Ramos (cell line): ENCODE data around the gene UGT1A10.

Experiments
- in situ Hi-C: fragments of 300-500 bp; cut with MboI; formaldehyde crosslinking; loops from one replicate; pipeline ENCODE4 v1.14.3; 2022; ENCODE audit warnings: low sequenced_read_pairs; ENCODE audit not compliant: unreplicated experiment

UGT1A10 gene

DNA sequence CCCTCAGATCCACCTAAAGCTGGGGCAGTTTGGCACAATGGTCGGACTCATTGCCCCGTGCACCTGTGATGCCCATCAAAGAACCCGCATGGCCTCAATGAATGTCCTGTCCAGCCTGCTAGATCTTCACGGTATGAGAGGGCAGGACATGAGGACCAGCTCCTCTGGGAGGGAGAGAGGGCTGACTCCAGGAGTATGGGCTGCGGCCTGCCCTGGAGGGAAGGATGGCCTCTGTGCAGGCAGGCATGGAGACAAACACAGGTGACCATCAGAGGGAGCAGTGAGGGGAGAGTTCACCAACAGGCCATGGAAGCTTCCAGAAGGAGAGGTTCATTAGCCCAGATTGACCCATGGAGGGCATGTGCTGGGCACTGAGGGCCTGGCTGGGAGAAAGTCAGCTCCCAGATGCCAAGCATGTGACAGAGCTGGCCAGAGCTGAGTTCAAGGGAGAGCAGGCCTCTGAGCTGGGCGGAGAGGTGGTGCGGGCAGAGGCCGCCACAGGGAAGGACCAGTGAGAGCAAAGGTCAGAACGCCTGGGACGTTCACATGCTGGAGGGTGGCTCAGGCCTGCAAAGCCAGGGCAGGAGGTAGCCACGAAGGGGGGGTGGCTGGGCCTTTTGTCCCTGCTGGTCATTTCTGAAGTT lies 181.9 kb downstream of the UGT1A10 start:
- in situ Hi-C loops, result no loop called here

DNA sequence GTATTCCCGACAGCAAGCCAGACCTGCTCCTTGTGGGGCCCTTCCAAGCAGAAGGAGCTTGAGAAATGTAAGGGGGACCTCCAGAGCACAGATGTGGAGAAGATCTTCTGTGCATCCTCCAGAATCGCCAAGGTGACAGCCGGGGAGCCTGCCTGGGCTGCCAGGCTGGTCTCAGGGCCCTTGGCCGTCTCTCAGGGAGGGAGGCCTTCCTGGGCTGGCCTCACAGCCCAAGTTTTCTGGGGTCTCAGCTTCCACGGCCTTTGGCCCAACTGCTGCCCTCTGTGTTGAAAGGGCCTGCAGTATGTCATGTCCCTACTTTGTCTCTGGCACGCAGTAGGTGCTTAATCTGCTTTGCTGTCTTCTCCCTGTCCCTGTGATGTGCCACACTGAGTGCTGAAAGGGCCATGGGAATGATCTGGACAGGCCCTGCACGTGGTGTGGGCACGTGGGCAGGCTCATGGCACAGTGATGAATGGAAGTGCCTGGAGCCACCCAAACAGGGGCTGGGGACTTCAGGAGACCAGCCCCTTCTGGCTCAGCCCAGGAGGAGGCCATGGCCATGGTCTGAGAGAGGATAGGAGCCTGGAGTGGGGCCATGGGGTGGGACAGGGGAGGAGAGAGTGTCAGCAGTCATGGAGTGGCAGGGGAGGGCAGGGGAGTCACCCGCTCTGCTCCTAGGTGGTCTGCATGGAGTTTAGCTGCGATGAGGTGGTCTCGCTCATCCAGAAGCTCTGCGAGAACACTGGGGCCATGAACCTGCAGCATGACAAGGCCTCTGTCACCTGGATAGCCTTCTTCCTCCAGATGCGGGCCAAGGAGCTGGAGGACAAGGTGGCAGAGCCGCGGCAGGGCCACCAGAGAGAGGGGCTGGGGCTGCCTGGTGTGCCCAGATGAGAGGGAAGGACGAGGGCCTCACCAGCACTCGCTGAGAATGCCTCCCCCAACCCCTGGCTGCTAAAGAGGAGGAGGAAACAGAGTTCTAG lies 182.7 kb downstream of the UGT1A10 start:
- in situ Hi-C loops, result no loop called here

DNA sequence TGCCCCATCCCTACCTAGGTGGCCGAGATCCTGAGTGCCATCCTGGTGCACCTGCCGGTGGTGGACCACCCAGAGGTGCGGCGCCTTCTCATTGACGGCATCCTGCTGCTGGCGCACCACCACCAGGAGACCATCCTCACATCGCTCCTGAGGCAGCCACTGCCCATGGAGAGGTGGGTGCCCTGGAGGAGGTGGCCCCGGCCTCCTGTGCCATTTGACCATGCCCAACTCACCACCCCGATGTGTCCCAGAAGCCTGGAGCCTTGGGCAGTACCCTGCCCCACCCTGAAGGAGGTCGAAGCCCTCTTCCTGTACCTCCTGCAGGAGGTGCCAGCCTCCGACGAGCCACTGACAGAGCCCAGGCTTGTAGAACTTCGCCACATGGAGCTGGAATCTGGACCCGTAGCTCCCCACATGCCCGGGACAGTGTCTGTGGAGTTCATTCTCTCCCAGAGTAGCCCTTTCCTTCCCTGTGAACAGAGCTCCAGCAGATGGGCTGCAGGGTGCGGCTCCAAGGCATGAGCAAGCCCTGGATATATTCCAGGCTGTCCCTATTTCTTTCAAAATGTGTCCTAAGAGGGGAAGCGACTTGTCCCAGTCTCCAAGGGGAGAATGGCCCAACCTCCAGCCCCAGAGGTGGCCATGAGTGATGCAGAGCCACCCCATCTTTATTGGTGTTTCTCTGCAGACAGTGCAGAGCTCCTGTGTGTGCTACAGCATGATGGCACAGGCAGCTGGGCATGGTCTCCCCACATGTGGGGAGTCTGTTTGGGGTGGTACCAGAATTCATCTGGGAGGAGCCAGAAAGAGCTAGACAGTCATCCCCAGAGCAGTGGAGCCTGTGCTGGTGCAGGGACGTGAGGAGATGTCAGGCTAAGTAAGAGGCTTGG lies 183.9 kb downstream of the UGT1A10 start:
- in situ Hi-C loops, result no loop called here

DNA sequence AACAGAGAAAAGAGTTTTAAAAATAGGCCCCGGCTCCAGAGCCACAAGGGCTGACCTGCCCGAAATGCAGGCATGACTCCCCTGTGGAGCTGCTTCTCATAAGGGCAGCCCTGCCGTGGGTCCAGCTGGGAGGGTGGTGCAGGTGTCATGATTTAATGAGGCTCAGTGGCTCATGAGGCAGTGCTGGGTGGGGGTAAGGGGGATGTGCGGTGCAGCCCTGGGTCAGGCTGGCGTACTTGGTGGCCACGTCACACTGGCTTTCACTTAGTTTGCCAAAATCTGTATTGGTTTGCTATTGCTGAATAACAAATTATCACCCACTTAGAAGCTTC lies 184.5 kb downstream of the UGT1A10 start:
- in situ Hi-C loops, result no loop called here

DNA sequence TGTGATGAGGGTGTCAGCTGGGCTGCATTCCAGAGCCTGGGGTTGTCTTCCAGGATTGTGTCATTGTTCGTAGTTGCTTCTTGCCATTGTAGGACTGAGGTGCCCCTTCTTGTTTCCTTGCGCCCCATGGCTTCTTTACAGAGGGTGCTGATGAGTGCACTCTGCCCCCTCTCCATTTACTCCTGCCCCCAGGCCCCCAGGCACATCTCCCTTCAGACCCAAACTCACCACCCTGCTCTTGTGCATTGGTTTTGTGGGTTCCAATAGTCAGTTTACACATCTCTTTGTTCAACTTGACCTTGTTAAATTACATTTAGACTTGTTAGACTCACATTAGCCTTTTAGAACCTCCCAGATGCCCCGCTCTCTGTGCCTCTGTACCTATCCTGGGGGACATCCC lies 184.9 kb downstream of the UGT1A10 start:
- in situ Hi-C loops, result no loop called here

DNA sequence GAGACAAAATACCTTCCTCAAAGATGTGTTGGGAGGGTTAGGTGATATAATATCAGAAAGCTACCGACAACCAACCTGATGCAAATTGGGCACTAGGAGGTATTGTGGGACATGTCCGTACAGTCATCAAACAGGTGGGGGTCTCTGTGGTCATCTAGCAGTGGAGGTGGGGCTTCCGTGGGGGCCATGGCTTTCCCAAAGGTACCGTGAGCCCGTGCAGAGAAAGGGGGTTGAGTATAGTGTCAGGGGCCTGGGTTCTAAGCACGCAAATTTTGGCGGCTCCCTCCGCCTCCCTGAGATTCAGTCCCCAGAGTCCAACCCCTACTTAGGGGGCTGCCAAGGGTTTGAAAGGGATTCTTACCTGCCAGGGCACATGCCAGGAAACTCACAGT lies 185.5 kb downstream of the UGT1A10 start:
- in situ Hi-C loops, result no loop called here

DNA sequence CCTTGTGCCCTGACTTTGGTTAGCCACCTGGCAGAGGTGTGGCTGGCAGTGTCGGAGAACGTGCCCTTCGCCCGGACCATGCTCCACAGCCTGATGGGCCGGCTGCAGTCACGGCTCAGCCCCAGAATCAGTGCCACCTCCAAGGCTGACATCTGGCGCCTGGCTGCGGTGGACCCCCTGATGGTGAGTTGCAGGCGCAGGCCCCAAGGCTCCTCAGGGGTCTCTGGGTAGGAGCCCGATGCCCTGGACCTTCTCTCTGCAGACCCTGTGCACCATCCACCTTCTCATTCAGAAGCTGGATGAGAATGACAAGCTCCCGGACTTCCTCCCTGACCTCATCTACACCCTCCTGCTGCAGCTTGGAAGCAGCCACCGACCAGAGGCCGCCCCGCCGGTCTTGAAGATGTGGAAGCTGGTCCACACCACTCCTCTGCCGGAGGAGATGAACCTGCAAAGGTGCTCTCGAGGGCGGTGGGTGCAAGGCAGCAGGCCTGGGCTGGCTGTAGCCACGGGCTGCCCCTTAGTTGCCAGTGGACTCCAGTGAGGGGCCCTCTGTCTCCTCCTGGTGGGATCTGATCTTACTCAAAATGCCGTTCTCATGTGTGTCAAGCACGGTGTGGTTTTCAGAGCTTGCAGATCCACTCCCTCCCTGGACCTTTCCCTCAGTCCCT lies 186.0 kb downstream of the UGT1A10 start:
- in situ Hi-C loops, result no loop called here
